Smooth muscle cell of the umbilical artery (primary cell): ENCODE results near the gene LRRN4. TPM values are rescaled to one million over a fixed set of nuclear protein-coding genes. Genes with fewer than 3 reads are reported as not detected.

Experiments
- total RNA-seq: library from RNA; depleted of rRNA; stranded (reverse); fragments of >200 nt; gene quantifications from 2 replicates; pipeline ENCODE4 v1.2.3, GENCODE V29; 2014

LRRN4 gene
- 0.14 TPM in 1 of 2 replicates, not detected in the other for total RNA-seq

GRCh38 chr20:6053776-6054688, at the start of gene LRRN4:
TSS of gene LRRN4 (minus strand) at chr20:6054060. CDS start at chr20:6052799, 1,261 bp downstream.

Other genes starting within 250 kb of the LRRN4 start
- under 0.01 and 0.18 TPM in 2 replicates for gene CHGB, start 142.6 kb downstream of the LRRN4 start, total RNA-seq
- gene TRMT6, start 103.5 kb downstream of the LRRN4 start, total RNA-seq: 5.3 and 15.2 TPM in 2 replicates
- 3.9 and 12.0 TPM in 2 replicates for gene MCM8, start 103.4 kb downstream of the LRRN4 start, total RNA-seq
- gene CRLS1, start 47.9 kb downstream of the LRRN4 start, total RNA-seq: 37.1 and 45.2 TPM in 2 replicates
- 3.0 and 10.9 TPM in 2 replicates for gene FERMT1, start 69.0 kb upstream of the LRRN4 start, total RNA-seq